Measurements from ENCODE around the gene BOD1L1.

BOD1L1 gene

GRCh38 chr4:13665701-13666660 lies 38.5 kb upstream of the BOD1L1 start:
- TF ChIP-seq YY1 (IDR thresholded peaks at IDR 0.05; ENCODE audit: low read depth): no peak
- TF ChIP-seq TAF1 (IDR thresholded peaks at IDR 0.05; ENCODE audit: low read depth): no peak
- no peak for TF ChIP-seq EGR1 (IDR thresholded peaks at IDR 0.05)
- TF ChIP-seq, protein P1, sequence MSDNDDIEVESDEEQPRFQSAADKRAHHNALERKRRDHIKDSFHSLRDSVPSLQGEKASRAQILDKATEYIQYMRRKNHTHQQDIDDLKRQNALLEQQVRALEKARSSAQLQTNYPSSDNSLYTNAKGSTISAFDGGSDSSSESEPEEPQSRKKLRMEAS (IDR thresholded peaks at IDR 0.05): no peak
- no peak for TF ChIP-seq TEAD4 (IDR thresholded peaks at IDR 0.05)
- TF ChIP-seq CREB1 (IDR thresholded peaks at IDR 0.05; ENCODE audit: low read depth): no peak
- no peak for TF ChIP-seq NFIC (IDR thresholded peaks at IDR 0.05)
- no peak for TF ChIP-seq EP300 (IDR thresholded peaks at IDR 0.05; ENCODE audit: borderline replicate concordance)
- TF ChIP-seq FOXM1 (IDR thresholded peaks at IDR 0.05; ENCODE audit: borderline replicate concordance, low read depth): no peak
- TF ChIP-seq CEBPB (IDR thresholded peaks at IDR 0.05): no peak
- TF ChIP-seq REST (IDR thresholded peaks at IDR 0.05; ENCODE audit: low read depth): no peak
- no peak for TF ChIP-seq RAD21 (IDR thresholded peaks at IDR 0.05; ENCODE audit: low read depth)
- TF ChIP-seq, protein P2, sequence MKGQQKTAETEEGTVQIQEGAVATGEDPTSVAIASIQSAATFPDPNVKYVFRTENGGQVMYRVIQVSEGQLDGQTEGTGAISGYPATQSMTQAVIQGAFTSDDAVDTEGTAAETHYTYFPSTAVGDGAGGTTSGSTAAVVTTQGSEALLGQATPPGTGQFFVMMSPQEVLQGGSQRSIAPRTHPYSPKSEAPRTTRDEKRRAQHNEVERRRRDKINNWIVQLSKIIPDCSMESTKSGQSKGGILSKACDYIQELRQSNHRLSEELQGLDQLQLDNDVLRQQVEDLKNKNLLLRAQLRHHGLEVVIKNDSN (IDR thresholded peaks at IDR 0.05): no peak
- TF ChIP-seq ZBTB7A (IDR thresholded peaks at IDR 0.05; ENCODE audit: low read depth): no peak
- TF ChIP-seq TCF12 (IDR thresholded peaks at IDR 0.05; ENCODE audit: low read depth): no peak

DNA sequence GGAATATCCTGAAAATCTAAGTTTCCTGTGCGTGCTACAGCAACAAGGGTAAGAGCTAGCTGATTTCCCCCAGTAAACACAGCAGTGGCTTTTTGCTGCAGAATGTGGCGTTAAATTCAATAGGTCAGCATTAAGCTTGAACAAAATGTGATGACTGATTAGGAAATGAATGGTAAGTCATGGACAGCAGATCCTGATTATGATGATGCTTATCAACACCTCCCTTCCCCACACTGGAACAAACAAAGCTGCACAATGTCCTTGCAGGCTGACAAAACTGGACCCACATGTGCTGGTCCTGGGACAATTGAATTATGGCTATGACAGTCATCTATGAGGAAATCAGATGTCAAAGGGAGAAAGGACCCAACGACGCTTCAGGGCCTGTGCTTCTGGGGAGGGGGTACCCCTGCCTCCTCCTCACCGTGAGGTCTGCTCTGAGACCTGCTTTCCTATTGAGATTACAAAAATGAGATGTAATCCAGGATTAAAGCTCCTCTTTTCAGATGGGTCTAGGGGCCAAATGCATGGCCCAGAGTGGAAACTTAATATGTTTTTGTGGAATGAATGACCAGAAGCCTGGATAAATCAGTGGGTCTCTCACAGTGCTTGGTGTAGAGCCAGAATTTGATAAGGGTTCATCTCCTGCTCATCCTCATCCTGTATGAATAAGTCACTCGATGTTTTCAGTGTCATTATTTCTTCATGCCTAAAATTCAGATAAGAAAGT lies 32.0 kb upstream of the BOD1L1 start:
- no peak for TF ChIP-seq ZBTB7A (IDR thresholded peaks at IDR 0.05; ENCODE audit: low read depth)
- no peak for TF ChIP-seq REST (IDR thresholded peaks at IDR 0.05; ENCODE audit: low read depth)
- TF ChIP-seq CREB1 (IDR thresholded peaks at IDR 0.05; ENCODE audit: low read depth): no peak
- no peak for TF ChIP-seq TEAD4 (IDR thresholded peaks at IDR 0.05)
- TF ChIP-seq EP300 (IDR thresholded peaks at IDR 0.05; ENCODE audit: borderline replicate concordance): no peak
- TF ChIP-seq TCF12 (IDR thresholded peaks at IDR 0.05; ENCODE audit: low read depth): no peak
- TF ChIP-seq, protein P2 (IDR thresholded peaks at IDR 0.05): no peak
- TF ChIP-seq YY1 (IDR thresholded peaks at IDR 0.05; ENCODE audit: low read depth): no peak
- no peak for TF ChIP-seq EGR1 (IDR thresholded peaks at IDR 0.05)
- TF ChIP-seq NFIC (IDR thresholded peaks at IDR 0.05): no peak
- TF ChIP-seq RAD21 (IDR thresholded peaks at IDR 0.05; ENCODE audit: low read depth): no peak
- no peak for TF ChIP-seq TAF1 (IDR thresholded peaks at IDR 0.05; ENCODE audit: low read depth)
- no peak for TF ChIP-seq CEBPB (IDR thresholded peaks at IDR 0.05)
- TF ChIP-seq, protein P1 (IDR thresholded peaks at IDR 0.05): no peak
- no peak for TF ChIP-seq FOXM1 (IDR thresholded peaks at IDR 0.05; ENCODE audit: borderline replicate concordance, low read depth)

DNA sequence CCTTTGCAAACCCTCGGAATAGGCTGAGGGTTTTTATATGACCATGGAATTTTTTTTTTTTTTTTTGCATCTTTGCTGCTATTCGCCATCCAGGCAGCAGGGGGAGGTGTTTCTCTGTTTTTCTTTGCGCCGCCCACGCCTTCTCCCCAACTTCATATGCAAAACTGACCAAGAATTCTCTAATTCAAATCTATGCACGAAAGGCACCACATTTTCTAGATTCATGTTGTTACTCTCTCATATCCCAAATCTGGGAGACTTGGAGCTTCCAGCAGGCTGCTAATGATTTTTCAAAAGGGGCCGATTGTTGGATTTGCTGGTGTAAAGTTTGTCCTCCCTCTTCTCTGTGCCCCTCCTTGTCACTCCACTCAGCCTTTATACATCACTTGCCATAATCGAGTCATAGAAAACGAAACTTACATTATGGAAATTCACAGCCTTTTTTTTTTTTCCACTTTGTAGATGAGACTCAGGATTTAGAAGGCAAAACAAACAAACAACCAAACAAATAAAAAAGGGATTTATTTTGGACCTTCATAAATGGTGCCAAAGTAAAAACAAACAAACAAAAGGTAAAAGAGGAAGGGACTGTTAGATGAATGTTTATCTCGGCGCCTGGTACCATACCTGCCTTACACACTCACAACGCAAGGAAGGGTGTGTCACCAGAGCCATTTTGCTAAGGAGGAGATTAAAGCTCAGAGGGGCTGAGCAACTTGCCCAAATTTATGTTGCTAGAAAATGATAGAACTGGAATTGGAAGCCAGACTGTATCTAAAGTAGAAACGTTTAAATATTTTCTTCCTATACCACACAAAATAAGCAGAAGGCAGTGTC lies 29.3 kb upstream of the BOD1L1 start:
- TF ChIP-seq, protein P1 (IDR thresholded peaks at IDR 0.05): no peak
- no peak for TF ChIP-seq CEBPB (IDR thresholded peaks at IDR 0.05)
- TF ChIP-seq CREB1 (IDR thresholded peaks at IDR 0.05; ENCODE audit: low read depth): no peak
- TF ChIP-seq ZBTB7A (IDR thresholded peaks at IDR 0.05; ENCODE audit: low read depth): no peak
- TF ChIP-seq YY1 (IDR thresholded peaks at IDR 0.05; ENCODE audit: low read depth): no peak
- peak; percentile 98 for TF ChIP-seq EGR1 (IDR thresholded peaks at IDR 0.05)
- no peak for TF ChIP-seq TCF12 (IDR thresholded peaks at IDR 0.05; ENCODE audit: low read depth)
- TF ChIP-seq, protein P2 (IDR thresholded peaks at IDR 0.05): no peak
- TF ChIP-seq TEAD4 (IDR thresholded peaks at IDR 0.05): no peak
- no peak for TF ChIP-seq FOXM1 (IDR thresholded peaks at IDR 0.05; ENCODE audit: borderline replicate concordance, low read depth)
- no peak for TF ChIP-seq NFIC (IDR thresholded peaks at IDR 0.05)
- TF ChIP-seq RAD21 (IDR thresholded peaks at IDR 0.05; ENCODE audit: low read depth): peak; percentile 82
- TF ChIP-seq REST (IDR thresholded peaks at IDR 0.05; ENCODE audit: low read depth): no peak
